Esophagus muscularis mucosa (tissue), 4 donors: ENCODE results near the gene TRAPPC3.

Experiments
- CTCF ChIP-seq, 3 experiments: fragments of 200-600 bp in 2 of 3; fragments of 450-650 bp in 1 of 3; sonication (generic) in 2 of 3; IDR thresholded peaks; one replicate each; pipeline ENCODE4 v1.5.1; 2017 to 2019; ENCODE audit warnings: antibody characterized with exemption in 3 of 3, mild to moderate bottlenecking in 2 of 3, moderate library complexity in 1 of 3
- EP300 ChIP-seq: sonication (generic); formaldehyde crosslinking; IDR thresholded peaks from one replicate; pipeline ENCODE4 v1.6.1; 2017; ENCODE audit warnings: antibody characterized with exemption
- POLR2A ChIP-seq: fragments of 450-650 bp; IDR thresholded peaks from one replicate; pipeline ENCODE4 v1.6.1; 2017; ENCODE audit warnings: antibody characterized with exemption, moderate library complexity, mild to moderate bottlenecking, low read depth

DNA sequence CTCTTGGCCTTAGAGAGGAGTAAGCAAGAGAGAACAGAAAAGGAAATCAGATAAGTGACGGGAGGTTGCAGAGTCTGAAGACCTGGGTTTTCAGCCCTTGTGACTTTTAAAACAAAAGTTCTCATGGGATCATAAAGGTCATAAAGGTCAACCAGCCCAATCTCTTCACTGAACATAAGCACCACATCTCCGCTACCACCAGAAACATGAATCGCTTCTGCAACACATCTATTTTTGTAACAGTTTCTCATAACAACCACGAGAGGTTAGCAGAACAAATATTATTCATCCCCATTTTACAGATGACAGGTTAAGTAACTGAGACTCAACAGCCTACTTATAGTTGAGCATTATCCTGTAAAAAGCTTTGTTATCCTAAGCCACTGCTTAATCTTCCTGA, 5.9 kb downstream of the TRAPPC3 start:
- no peak for TF ChIP-seq CTCF (IDR thresholded peaks at IDR 0.05)
- no peak for TF ChIP-seq EP300
- no peak for TF ChIP-seq POLR2A
